Panc1 (cell line): ENCODE results near the gene RABGAP1.

Source experiments
- TCF7L2 ChIP-seq: IDR thresholded peaks from 2 replicates; pipeline ENCODE4 v1.6.1; 2011; ENCODE audit warnings: mild to moderate bottlenecking, low read depth, low read length, inconsistent platforms
- TF ChIP-seq, protein P1 (sequence below), 2 experiments: IDR thresholded peaks; 2 replicates each; pipeline ENCODE4 v1.6.1; 2011 to 2012; ENCODE audit warnings: low read depth in 2 of 2, control low read depth in 1 of 2, low read length in 1 of 2, mild to moderate bottlenecking in 1 of 2, moderate library complexity in 1 of 2; ENCODE audit not compliant: insufficient read depth in 1 of 2
- TF ChIP-seq, protein P2 (sequence below): fragments of 450-650 bp; IDR thresholded peaks from 2 replicates; pipeline ENCODE4 v1.5.1; 2017; ENCODE audit warnings: mild to moderate bottlenecking

DNA sequence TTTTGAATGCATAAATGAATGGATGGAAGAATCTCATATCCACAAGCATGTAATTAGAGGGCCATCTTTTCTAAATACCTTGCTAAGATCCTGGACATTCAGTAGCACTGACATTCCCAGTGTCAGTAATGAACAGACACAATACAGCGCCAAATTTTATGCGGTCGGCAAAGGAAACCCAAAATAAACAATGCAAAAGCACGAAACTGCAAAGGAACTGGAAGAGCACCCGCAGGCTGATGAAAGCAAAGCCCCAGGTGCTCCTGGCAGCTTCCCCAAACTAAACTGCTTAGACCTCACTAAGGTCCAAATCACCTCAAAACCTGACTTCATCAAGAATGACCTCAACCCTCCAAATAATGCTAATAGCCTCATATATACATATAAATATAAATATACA lies 194.6 kb downstream of the RABGAP1 start:
- TF ChIP-seq, protein P1, sequence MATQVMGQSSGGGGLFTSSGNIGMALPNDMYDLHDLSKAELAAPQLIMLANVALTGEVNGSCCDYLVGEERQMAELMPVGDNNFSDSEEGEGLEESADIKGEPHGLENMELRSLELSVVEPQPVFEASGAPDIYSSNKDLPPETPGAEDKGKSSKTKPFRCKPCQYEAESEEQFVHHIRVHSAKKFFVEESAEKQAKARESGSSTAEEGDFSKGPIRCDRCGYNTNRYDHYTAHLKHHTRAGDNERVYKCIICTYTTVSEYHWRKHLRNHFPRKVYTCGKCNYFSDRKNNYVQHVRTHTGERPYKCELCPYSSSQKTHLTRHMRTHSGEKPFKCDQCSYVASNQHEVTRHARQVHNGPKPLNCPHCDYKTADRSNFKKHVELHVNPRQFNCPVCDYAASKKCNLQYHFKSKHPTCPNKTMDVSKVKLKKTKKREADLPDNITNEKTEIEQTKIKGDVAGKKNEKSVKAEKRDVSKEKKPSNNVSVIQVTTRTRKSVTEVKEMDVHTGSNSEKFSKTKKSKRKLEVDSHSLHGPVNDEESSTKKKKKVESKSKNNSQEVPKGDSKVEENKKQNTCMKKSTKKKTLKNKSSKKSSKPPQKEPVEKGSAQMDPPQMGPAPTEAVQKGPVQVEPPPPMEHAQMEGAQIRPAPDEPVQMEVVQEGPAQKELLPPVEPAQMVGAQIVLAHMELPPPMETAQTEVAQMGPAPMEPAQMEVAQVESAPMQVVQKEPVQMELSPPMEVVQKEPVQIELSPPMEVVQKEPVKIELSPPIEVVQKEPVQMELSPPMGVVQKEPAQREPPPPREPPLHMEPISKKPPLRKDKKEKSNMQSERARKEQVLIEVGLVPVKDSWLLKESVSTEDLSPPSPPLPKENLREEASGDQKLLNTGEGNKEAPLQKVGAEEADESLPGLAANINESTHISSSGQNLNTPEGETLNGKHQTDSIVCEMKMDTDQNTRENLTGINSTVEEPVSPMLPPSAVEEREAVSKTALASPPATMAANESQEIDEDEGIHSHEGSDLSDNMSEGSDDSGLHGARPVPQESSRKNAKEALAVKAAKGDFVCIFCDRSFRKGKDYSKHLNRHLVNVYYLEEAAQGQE (IDR thresholded peaks at IDR 0.05; ENCODE audit: insufficient read depth in 1 of 2, low read depth in 2 of 2, low read length in 1 of 2) = no peak
- TF ChIP-seq, protein P2, sequence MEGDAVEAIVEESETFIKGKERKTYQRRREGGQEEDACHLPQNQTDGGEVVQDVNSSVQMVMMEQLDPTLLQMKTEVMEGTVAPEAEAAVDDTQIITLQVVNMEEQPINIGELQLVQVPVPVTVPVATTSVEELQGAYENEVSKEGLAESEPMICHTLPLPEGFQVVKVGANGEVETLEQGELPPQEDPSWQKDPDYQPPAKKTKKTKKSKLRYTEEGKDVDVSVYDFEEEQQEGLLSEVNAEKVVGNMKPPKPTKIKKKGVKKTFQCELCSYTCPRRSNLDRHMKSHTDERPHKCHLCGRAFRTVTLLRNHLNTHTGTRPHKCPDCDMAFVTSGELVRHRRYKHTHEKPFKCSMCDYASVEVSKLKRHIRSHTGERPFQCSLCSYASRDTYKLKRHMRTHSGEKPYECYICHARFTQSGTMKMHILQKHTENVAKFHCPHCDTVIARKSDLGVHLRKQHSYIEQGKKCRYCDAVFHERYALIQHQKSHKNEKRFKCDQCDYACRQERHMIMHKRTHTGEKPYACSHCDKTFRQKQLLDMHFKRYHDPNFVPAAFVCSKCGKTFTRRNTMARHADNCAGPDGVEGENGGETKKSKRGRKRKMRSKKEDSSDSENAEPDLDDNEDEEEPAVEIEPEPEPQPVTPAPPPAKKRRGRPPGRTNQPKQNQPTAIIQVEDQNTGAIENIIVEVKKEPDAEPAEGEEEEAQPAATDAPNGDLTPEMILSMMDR = no peak
- TF ChIP-seq TCF7L2 = no peak
